ENCODE data around the gene SLC6A19.

- no peak for TF ChIP-seq CTCF (IDR thresholded peaks at IDR 0.05)
- no peak for TF ChIP-seq POLR2A (IDR thresholded peaks at IDR 0.05)
Observed at GRCh38 chr5:1245905-1246576, 44.6 kb downstream of the SLC6A19 start.

Data from lower leg skin (tissue), 3 donors.